Pancreas (tissue), 8 donors: ENCODE results near the gene S100A14. TPM values are rescaled to one million over a fixed set of nuclear protein-coding genes. Genes with fewer than 3 reads are reported as not detected.

Experiments used
- polyA plus RNA-seq, 2 donors: library from polyadenylated mRNA; stranded (reverse); fragments of 200-250 nt; gene quantifications; one replicate each; pipeline ENCODE4 v1.2.3, GENCODE V29; 2013
- total RNA-seq, 6 donors: library from RNA; stranded (reverse); fragmentation: NEBNext Ultra II Directional in 4 of 6; extraction: Animal tissue kit (Norgen Biotek cat#: 25700) in 4 of 6; gene quantifications; one replicate each; pipeline versions ENCODE4 v1.2.1 to v1.2.4, GENCODE V29; 2021 to 2023
- donor health status: healthy with polysubstance abuse.
- donor health status: DM: no; HTN: no; CAD: no; lungs with moderate emphysema.
- donor health status: DM: no; HTN: no; CAD: no.
- donor health status: Bipolar disorder and iron deficiency.
- donor health status: DM: yes; HTN: yes; CAD: no.
- donor health status: DM: no; HTN: no; CAD: no.
- donor health status: DM: no; HTN: no; CAD: no.
- donor health status: DM: yes; HTN: yes; CAD: no.

The S100A14 gene
- total and polyA plus RNA-seq, 8 donors, result 3.6 to 23.7 (median 13.0) TPM

Other genes with a start within 250 kb of the S100A14 start
- gene S100A12, start 240.7 kb downstream of the S100A14 start, total RNA-seq, result 1 to 10 TPM in 3 of 6 donors, under 1 TPM in 2, not detected in 1; 0.44 to 3.3 (median 1.1) TPM
- 1 to 10 TPM; 2.6 to 5.2 TPM for gene S100A12, start 240.7 kb downstream of the S100A14 start, polyA plus RNA-seq
- 10 to 100 TPM in 3 of 6 donors, 1 to 10 TPM in 3; 2.0 to 36.1 (median 12.1) TPM for gene S100A8, start 225.3 kb downstream of the S100A14 start, total RNA-seq
- gene S100A8, start 225.3 kb downstream of the S100A14 start, polyA plus RNA-seq, result 10 to 100 TPM; 26.1 to 41.9 TPM
- gene S100A7A, start 199.8 kb downstream of the S100A14 start, total RNA-seq, result not detected
- gene S100A7A, start 199.8 kb downstream of the S100A14 start, polyA plus RNA-seq, result not detected
- gene S100A7, start 155.7 kb downstream of the S100A14 start, total RNA-seq, result not detected
- not detected for gene S100A7, start 155.7 kb downstream of the S100A14 start, polyA plus RNA-seq
- gene S100A6, start 80.3 kb downstream of the S100A14 start, total RNA-seq, result 100 to 1,000 TPM in 2 of 6 donors, 10 to 100 TPM in 4; 21.4 to 264 (median 61.8) TPM
- 100 to 1,000 TPM; 304 to 495 TPM for gene S100A6, start 80.3 kb downstream of the S100A14 start, polyA plus RNA-seq
- gene S100A5, start 75.4 kb downstream of the S100A14 start, total RNA-seq, result not detected
- not detected for gene S100A5, start 75.4 kb downstream of the S100A14 start, polyA plus RNA-seq
- gene S100A4, start 70.5 kb downstream of the S100A14 start, total RNA-seq, result 10 to 100 TPM in 4 of 6 donors, 1 to 10 TPM in 2; 5.0 to 40.9 (median 24.4) TPM
- gene S100A4, start 70.5 kb downstream of the S100A14 start, polyA plus RNA-seq, result 100 to 1,000 TPM in 1 of 2 donors, 10 to 100 TPM in 1; 88.6 to 149 TPM
- gene S100A3, start 67.1 kb downstream of the S100A14 start, total RNA-seq, result under 1 TPM in 3 of 6 donors, not detected in 3; 0.20 to 0.70 (median 0.66) TPM
- gene S100A3, start 67.1 kb downstream of the S100A14 start, polyA plus RNA-seq, result 1 to 10 TPM in 1 of 2 donors, under 1 TPM in 1; 0.38 to 1.1 TPM
- gene S100A2, start 50.5 kb downstream of the S100A14 start, total RNA-seq, result 1 to 10 TPM in 1 of 6 donors, under 1 TPM in 3, not detected in 2; 0.60 to 2.1 (median 0.68) TPM
- gene S100A2, start 50.5 kb downstream of the S100A14 start, polyA plus RNA-seq, result 1 to 10 TPM; 1.9 to 2.8 TPM
- 10 to 100 TPM in 4 of 6 donors, 1 to 10 TPM in 2; 8.1 to 30.8 (median 13.4) TPM for gene S100A16, start 3.2 kb downstream of the S100A14 start, total RNA-seq
- 10 to 100 TPM; 31.1 to 43.9 TPM for gene S100A16, start 3.2 kb downstream of the S100A14 start, polyA plus RNA-seq
- gene S100A13, start 11.2 kb upstream of the S100A14 start, total RNA-seq, result 10 to 100 TPM; 22.0 to 47.3 (median 30.5) TPM
- 100 to 1,000 TPM; 105 to 125 TPM for gene S100A13, start 11.2 kb upstream of the S100A14 start, polyA plus RNA-seq
- 10 to 100 TPM in 1 of 6 donors, 1 to 10 TPM in 5; 1.9 to 14.0 (median 4.0) TPM for gene S100A1, start 12.1 kb upstream of the S100A14 start, total RNA-seq
- gene S100A1, start 12.1 kb upstream of the S100A14 start, polyA plus RNA-seq, result 1 to 10 TPM; 2.5 to 7.9 TPM
- gene CHTOP, start 17.7 kb upstream of the S100A14 start, total RNA-seq, result 10 to 100 TPM; 27.9 to 49.2 (median 34.8) TPM
- gene CHTOP, start 17.7 kb upstream of the S100A14 start, polyA plus RNA-seq, result 10 to 100 TPM; 54.9 to 87.4 TPM
- gene SNAPIN, start 42.4 kb upstream of the S100A14 start, total RNA-seq, result 10 to 100 TPM in 3 of 6 donors, 1 to 10 TPM in 3; 7.5 to 17.8 (median 10.2) TPM
- gene SNAPIN, start 42.4 kb upstream of the S100A14 start, polyA plus RNA-seq, result 10 to 100 TPM; 13.5 to 27.3 TPM
- gene ILF2, start 54.7 kb upstream of the S100A14 start, total RNA-seq, result 10 to 100 TPM; 30.5 to 63.2 (median 54.3) TPM
- 10 to 100 TPM; 25.7 to 61.3 TPM for gene ILF2, start 54.7 kb upstream of the S100A14 start, polyA plus RNA-seq
- 1 to 10 TPM; 1.6 to 6.9 (median 3.6) TPM for gene NPR1, start 62.4 kb upstream of the S100A14 start, total RNA-seq
- gene NPR1, start 62.4 kb upstream of the S100A14 start, polyA plus RNA-seq, result 10 to 100 TPM; 10.2 to 11.8 TPM
- gene INTS3, start 111.7 kb upstream of the S100A14 start, total RNA-seq, result 10 to 100 TPM; 13.5 to 41.4 (median 18.8) TPM
- 10 to 100 TPM; 45.1 to 56.2 TPM for gene INTS3, start 111.7 kb upstream of the S100A14 start, polyA plus RNA-seq
- gene SLC27A3, start 159.1 kb upstream of the S100A14 start, total RNA-seq, result 10 to 100 TPM in 3 of 6 donors, 1 to 10 TPM in 3; 9.0 to 23.6 (median 10.8) TPM
- gene SLC27A3, start 159.1 kb upstream of the S100A14 start, polyA plus RNA-seq, result 10 to 100 TPM; 46.9 to 64.0 TPM